GM18868 (cell line): ENCODE data around the gene QSOX2.
"Not testable (repeated sequence)": the region's sequence is repeated elsewhere in the genome, so short reads cannot be mapped to it uniquely, and the experiment has no call there.

ENCODE experiments used
- ATAC-seq: cut with Tn5 transposase; IDR thresholded peaks from one replicate; pipeline ENCODE4 v1.9.1; 2021; ENCODE audit warnings: mild to moderate bottlenecking, moderate library complexity; ENCODE audit not compliant: unreplicated experiment

The QSOX2 gene

GRCh38 chr9:136282272-136282861 is 36.8 kb upstream of the QSOX2 start:
- ATAC-seq, result no peak

DNA sequence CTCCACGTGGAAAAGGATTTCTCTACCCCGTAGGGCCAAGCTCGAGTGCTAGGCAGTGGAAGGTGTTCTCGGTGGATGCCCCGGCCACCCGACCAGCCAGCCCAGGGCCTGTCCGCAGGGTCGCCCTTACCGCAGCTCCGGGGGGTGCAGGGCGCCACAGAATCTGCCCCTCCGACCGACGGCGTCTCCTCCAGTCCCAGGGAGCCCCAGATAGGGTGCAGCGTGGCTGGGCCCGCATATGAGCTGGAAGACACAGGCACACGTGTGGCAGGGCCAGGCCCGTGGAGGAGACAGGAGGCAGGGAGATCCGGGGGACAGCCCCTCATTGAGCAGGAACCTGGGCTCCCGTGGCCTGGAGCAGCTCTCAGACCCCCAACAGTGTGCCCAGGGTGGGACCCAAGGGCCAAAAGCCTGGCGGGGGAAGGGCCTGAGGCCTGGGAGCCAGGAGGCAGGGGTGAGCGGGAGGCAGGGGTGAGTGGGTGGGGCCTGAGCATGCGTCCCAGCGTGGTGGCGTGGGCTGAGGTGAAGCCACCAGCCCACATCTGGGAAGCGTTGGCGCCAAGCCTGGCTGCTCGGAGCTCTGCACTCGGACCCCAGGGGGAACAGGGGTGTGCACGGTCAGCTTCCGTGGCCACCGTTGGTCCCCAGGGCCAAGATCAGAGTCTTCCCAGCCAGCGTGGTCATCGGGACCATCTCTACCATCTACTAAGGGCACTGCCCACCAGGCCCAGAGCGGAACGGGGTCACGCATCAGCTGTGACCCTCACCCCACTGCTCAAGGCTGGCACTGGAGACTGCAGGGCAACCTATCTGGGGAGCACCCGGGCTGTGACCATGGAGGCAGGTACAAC is 36.0 kb upstream of the QSOX2 start:
- ATAC-seq, result no peak

DNA sequence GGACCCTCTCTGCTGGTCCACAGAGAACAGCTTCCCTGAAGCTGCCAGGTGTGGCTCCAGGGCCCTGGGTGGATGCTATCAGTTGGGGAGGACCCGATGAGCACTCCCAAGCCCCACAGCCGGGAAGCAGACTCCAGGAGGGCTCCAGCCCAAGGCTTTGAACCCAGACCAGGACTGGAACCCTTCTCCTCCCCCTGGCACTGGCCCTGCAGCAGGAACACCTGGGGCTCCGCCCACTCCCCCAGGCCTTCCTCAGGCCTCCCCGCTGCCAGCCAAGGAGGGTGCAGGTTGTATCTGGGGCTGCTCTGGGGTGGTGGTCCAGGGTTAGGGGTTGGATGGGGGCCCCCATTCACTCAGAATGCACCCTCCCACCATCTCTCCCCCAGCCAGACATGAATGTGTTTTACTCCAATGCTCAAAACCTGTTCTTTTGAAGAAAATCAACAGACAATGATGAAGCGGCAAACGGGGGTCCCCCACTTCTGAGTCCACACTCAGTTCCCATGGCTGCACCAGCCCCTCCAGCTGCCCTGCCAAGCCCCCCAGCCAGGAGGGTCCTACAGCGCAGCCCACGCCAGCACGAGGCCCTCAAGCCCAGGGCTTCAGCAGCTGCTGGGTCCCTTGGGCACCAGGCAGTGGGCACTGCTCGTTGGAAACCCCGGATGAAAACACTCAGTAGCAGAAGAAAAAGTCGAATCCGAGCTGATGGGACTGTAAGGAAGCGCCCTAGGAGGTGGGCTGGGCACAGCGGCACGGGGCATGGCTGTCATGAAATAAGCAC is 35.1 kb upstream of the QSOX2 start:
- no peak for ATAC-seq

DNA sequence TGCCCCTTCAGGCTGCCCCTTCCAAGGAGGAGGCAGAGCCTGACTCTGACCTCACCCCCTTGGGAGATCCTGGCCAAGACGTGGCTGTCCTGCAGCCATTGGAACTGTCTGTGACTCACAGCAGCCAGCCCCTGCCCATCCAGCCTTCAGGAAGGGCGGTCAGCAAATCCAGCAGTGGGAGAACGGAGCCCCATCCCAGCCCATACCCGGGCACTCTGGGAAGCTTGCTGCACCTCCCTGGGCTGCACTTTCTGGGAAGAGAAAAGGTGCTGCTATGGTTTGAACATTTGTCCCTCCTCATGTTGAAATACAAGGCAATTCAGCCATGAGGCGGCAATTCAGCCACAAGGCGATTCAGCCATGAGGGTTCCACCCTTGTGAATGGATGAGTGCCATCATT is 33.9 kb upstream of the QSOX2 start:
- ATAC-seq, result no peak

- ATAC-seq, result no peak
These were observed 33.3 kb upstream of the QSOX2 start for GRCh38 chr9:136278894-136279293.

GRCh38 chr9:136278221-136278620 is 32.6 kb upstream of the QSOX2 start:
- no peak for ATAC-seq

DNA sequence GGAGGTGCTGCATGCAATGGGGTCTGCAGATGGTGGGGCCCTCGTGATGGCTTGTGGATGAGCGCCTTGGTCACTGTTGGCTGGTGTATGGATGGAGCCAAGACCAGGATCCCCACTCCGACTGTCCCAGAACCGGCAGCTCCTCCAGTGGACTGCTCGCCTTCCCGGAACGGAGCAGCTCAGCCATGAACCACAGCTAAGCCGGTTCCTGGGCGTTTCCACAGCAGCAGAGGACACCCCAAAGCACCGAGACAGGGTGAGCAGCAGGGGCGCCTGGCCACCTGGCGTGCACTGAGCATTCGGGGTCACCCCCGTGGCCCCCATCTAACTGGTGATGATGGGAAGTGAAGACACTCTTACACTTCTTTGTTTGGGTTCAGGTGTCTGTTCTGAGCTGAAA is 32.1 kb upstream of the QSOX2 start:
- ATAC-seq, result no peak

DNA sequence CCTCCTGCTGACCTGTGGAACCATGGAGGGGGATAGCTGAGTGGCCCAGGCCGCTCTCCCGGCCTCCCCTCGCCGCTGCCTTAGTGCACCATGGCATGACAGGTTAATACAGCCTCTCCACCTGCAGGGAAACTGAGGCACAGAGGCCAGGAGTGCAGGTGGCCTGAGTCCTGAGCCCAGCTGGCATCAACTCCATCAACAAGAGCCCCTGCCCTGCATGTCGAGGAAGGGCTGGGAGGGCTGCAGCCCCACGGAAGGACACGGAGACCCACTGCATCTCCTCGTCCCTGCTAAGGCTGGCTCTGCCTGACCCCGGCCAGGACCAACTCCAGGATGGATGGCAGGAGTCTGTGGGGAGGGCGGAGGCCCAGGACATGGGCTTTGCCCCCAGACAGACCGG is 31.1 kb upstream of the QSOX2 start:
- no peak for ATAC-seq

DNA sequence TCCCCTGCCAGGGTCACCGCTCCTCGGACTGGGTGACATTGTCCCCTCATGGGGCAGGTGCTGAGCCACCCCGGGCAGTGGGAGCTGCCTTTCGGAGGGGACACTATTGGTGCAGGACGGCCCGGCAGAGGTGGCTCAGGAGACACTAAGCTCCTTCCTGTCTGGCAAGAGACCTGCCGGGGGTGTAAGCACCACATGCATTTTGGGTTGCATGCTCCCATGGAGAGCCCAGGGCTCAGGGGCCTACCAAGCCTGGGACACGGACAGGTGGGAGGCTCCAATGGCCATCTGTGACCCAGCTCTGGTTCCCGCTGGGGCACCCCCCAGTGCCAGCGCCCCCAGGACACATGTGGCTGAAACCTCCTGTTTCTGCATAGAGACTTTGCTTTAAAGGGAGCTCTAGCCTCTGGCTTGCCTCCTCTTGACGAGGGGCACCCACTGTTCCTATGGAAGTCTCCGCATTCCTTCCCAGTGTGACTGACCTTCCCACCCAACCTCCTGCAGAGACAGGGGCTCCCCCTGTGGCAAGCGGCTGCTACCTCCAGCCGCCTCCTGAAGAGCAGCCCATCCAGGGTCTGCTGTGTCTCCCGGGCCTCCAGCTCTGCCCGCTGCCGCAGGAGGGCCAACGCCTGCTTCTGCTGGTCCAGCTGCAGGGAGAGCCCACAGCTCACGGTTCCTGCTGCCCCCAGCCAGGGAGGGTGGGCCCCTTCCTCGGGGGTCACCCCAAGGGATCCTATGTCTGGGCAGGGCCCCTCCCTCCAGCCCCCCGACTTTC is 30.2 kb upstream of the QSOX2 start:
- ATAC-seq, result no peak

DNA sequence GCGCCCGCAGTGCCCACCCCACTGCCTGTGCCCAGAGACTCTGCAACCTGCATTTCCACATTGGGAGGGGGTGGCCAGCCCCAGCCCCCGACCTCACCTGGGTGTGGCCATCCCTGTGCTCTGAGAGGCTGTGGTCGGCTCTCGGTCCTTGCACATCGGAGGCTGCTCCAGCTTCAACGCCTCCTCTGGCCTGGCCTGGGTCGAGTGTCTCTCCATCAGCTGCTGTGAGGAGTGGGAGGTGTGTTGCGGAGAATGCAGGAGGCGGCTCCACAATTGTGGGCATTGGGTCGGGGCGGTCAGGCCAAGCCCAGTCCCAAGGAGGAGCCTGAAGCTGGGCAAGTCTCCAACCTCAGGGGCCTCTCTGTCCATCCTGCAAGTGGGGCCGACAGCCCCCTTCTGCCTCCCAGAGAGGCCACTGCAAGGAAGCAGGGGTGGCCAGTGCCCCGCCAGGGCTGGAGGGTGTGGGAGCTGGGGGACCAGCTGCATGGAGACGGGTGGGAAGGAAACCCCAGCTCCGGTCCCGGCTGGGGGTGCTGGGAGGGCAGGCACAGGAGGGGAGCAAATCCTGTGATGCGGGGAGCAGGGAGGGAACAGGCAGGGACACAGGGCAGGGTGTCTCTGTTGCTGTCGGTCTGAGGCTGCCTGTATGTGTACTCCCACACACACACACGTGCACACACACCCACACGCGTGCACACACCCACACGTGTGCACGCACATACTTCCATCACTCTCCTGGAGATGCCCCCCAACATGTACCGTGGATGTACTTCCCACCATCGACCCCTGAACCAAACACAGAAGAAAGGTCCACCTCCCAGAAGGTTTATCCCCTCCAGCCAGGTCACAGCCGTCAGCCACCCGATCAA is 29.4 kb upstream of the QSOX2 start:
- ATAC-seq, result no peak

DNA sequence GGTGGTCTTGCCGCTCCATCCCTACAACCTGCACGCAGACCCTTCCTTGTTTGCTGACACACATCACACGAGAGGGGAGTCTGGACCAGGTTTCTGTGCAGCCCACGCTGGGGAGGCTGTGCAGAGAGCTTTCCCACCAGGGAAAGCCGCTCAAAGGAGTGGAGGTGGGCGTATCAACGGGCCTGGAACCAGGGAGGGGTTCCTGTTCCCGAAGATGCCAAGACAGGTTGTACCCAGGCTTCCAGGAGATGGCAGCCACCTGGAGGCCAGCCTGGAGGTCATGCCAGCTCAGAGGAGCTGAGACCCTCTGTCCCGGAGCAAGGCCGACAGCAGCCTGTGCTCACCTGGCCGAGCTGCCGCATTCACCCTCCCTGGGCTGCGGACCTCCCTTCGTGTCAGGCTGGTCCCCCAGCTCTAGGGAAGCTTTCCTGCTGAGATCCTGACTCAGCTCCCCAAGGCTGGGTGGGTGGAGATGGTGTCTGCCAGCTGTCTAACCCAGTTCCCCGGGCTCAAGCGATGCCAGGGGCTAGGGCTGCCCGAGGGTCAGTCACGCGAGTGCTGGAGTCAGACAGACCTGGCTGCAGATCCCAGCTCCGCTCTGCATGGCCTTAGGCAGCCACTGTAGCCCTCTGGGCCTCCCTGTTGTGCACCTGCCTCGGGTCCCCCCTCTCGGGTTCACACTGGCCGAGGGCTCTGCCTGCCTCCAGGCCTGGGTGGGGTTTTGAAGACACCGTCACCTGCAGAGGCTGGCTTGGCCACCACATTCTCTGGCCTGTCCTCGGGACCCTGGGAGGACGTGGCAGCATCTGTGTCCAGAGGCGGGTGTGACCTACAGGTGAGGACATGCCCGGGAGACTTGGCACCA is 28.5 kb upstream of the QSOX2 start:
- no peak for ATAC-seq

DNA sequence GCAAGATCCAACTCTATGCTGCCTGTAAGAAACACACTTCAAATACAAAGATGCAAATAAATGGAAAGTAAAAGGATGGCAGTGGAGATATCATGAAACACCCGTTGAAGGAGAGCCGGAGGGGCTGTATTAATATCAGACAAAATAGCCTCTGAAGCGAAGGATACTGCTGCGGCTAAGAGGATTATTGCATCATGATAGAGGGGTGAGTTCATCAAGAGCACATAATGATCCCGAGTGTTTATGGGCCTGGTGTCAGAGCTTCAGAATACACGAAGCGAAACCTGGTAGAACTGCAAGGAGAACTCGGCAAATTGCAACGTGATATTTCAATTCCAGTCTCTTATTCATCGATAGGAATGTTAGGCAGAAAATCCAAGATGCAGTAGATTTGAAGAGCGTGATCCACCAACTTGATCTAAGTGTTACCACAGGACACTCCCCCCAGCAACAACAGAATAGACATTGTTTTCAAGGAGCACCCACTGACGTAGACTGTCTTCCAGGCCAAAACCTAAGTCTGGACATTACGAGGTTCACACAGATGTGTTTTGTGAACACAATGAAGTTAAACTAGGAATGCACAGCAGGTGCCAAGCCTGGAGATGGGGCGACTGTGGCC is 27.7 kb upstream of the QSOX2 start:
- no peak for ATAC-seq

- no peak for ATAC-seq
These were observed 24.6 kb upstream of the QSOX2 start for GRCh38 chr9:136270173-136270705.

DNA sequence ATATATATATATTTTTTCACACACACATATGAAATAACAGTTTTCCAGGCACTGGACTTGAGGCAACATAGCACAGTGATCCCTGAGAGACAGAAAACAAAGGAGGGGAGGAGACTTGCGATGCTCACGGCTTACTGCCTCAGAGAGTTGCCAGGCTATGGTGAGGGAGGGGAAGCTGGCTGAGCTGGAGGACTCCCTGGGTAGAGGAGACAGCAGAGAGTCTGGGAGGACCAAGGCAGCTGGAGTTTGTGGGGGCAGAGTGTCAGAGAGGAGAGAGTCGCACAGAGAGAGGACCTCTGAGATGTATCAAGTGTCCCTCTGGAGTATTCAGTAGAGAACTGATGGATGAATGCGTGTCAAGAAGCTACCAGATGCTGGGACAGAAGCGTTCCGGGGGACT is 23.1 kb upstream of the QSOX2 start:
- ATAC-seq, result no peak

- ATAC-seq, result no peak
These were observed 22.7 kb upstream of the QSOX2 start for GRCh38 chr9:136268318-136268717.

DNA sequence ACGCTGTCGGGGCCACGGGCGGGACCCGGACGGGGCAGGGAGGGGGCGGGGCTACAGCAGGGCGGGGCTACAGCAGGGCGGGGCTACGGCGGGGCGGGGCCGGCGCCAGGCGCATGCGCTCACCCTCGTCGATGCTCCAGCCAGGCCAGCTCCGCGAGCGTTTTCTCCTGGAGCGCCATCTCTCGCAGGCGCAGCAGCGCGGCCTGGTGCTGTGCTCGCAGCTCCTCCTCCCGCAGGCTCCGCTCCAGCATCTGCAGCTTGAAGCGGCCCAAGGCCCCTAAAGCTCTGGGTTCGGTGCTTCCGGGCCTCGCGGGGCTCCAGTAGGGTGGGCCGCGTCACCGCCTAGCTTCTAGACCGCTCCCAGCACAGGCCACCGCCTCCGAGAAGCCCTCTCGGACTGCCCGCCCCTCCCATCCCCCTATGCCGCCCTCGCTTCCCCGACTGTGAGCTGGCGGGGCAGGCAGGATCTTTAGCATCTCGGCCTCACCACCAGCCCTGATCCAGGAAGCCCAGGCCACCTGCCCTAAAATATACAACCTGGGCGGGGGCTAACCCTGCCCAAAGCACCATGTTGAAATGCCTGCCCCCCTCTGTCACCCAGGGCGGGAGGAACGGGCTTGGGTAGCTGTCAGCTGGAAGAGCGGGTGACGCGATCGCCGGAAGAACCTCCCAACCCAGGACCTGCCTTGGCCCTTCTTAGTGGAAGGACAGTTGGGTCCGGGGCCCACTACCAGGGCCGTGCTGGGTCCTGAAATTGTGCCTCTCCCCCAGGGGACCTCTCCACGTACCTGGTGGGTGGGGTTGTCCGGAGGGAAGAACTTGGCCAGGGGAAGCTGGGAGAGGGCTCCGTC is 21.9 kb upstream of the QSOX2 start:
- ATAC-seq, result peak; percentile 58

DNA sequence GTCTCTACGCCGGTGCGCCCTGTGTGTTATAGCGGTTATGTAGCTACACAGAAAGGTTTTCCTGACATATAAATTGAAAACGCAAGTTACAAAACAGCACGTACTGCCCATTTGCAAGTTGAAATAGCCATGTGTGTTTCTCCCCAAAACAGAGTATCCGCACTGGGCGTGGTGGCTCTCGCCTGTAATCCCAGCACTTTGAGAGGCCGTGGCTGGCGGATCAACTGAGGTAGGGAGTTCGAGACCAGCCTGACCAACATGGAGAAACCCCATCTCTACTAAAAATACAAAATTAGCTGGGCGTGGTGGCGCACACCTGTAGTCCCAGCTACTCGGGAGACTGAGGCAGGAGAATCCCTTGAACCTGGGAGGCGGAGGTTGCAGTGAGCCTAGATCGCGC is 21.0 kb upstream of the QSOX2 start:
- ATAC-seq, result not testable (repeated sequence)
